Lower lobe of right lung (tissue), 2 donors: ENCODE measurements around the gene NEXN. TPM values are rescaled to one million over a fixed set of nuclear protein-coding genes. Genes with fewer than 3 reads are reported as not detected.

Experiments used
- ATAC-seq, 2 donors: fragments of 200-7000 bp; cut with Tn5 transposase; one replicate each; pipeline ENCODE4 v1.9.1; 2020 to 2022; ENCODE audit warnings: mild to moderate bottlenecking in 2 of 2, moderate library complexity in 2 of 2
- DNase-seq: peaks from one replicate; pipeline ENCODE4 v3.0.0-alpha.2; 2020
- H3K27ac ChIP-seq: fragments of 200-600 bp; one replicate; pipeline ENCODE4 v1.8.0; 2022
- H3K27me3 ChIP-seq: fragments of 200-600 bp; one replicate; pipeline ENCODE4 v1.8.0; 2022; ENCODE audit warnings: low read depth
- H3K36me3 ChIP-seq: fragments of 200-600 bp; one replicate; pipeline ENCODE4 v1.8.0; 2022; ENCODE audit warnings: mild to moderate bottlenecking
- H3K4me1 ChIP-seq: fragments of 200-600 bp; one replicate; pipeline ENCODE4 v1.8.0; 2022
- H3K4me3 ChIP-seq: fragments of 200-600 bp; one replicate; pipeline ENCODE4 v1.8.0; 2022; ENCODE audit warnings: mild to moderate bottlenecking
- H3K9me3 ChIP-seq: fragments of 200-600 bp; one replicate; pipeline ENCODE4 v1.8.0; 2022
- intact Hi-C: fragments of 100-400 bp; cut with DNase I; formaldehyde crosslinking; loops from one replicate; pipeline ENCODE4 v1.11.0; 2022
- total RNA-seq: library from RNA; stranded (reverse); fragmentation: NEBNext Ultra II Directional; extraction: Animal tissue kit (Norgen Biotek cat#: 25700); gene quantifications from one replicate; pipeline ENCODE4 v1.2.1, GENCODE V29; 2021
- TF ChIP-seq, protein P1 (sequence below): fragments of 200-600 bp; IDR thresholded peaks from one replicate; pipeline ENCODE4 v1.8.0; 2022; ENCODE audit warnings: antibody characterized with exemption, mild to moderate bottlenecking
- donor health status: DM: no; HTN: yes; CAD: no; lungs with severe emphysema.

The NEXN gene
- total RNA-seq, 1 donor from 2014 or later = 16.5 TPM

DNA sequence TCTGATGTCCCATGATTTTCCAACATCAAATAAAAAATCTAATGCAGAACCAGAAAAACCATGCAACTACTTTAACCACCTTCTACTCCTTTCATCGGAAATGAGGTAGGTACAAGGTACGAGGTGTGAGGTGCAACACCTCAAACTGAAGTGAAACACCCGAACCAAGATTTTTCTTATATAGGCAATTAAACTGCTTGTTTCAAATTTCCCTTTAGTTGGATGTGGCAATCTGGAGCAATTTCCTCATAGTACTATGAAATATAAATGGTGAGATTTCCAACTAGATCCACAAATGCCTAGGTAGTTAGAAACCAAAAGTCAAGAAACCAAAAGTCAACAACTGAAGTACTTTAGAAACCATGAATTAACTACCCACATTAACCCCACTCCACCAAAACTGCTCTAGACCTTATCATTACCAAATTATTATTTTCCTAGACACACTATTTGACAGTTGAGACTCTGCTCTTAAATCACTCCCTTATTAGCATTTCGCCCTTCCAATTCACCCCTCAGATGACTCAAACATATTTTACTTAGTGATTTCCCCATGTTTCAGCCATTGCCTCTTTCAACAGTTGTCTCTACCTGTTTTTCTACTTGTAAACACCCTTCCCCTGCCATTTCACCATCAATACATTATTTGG, 52.6 kb downstream of the NEXN start:
- H3K27me3 ChIP-seq = no peaks in the 10 kb centered on the region
- no peak for ATAC-seq
- H3K4me3 ChIP-seq = no peak overlapping the region
- TF ChIP-seq, protein P1, sequence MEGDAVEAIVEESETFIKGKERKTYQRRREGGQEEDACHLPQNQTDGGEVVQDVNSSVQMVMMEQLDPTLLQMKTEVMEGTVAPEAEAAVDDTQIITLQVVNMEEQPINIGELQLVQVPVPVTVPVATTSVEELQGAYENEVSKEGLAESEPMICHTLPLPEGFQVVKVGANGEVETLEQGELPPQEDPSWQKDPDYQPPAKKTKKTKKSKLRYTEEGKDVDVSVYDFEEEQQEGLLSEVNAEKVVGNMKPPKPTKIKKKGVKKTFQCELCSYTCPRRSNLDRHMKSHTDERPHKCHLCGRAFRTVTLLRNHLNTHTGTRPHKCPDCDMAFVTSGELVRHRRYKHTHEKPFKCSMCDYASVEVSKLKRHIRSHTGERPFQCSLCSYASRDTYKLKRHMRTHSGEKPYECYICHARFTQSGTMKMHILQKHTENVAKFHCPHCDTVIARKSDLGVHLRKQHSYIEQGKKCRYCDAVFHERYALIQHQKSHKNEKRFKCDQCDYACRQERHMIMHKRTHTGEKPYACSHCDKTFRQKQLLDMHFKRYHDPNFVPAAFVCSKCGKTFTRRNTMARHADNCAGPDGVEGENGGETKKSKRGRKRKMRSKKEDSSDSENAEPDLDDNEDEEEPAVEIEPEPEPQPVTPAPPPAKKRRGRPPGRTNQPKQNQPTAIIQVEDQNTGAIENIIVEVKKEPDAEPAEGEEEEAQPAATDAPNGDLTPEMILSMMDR = no peak
- DNase-seq = no peak
- no peak overlapping the region for H3K27ac ChIP-seq
- H3K36me3 ChIP-seq = peaks cover 44% of the 10 kb centered on the region
- intact Hi-C loops = no loop called here
- no peaks in the 10 kb centered on the region for H3K4me1 ChIP-seq
- no peaks in the 10 kb centered on the region for H3K9me3 ChIP-seq

GRCh38 chr1:77942400-77943140, 54.1 kb downstream of the NEXN start:
- Histone ChIP-seq H3K27me3 (no peaks in the 10 kb centered on the region), H3K4me1 (no peaks in the 10 kb centered on the region), H3K4me3 (no peak overlapping the region), H3K9me3 (no peaks in the 10 kb centered on the region), H3K36me3 (peaks cover 50% of the 10 kb centered on the region), H3K27ac (no peak overlapping the region)
- ATAC-seq = no peak
- TF ChIP-seq, protein P1 = no peak
- intact Hi-C loops = no loop called here
- no peak for DNase-seq

DNA sequence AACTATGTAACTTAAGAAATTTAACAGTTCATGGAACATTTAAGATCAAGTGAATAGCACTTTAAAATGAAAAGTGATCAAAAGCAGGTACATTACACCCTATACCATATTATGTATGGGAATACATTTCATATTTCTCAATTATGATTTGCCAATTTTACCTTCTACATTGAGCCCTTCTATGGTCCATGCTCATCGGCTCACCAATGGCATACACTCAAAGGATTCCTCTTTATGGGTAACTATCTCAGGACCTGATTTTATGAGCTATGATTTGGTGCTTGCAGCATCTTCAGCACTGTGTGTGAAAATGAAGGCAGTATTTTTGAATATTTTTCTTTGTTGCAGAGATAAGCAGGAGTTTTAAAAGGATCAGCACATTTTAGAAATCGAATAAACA, 56.9 kb downstream of the NEXN start:
- ATAC-seq (no peak), DNase-seq (no peak)
- H3K36me3 ChIP-seq = peaks cover 78% of the 10 kb centered on the region
- TF ChIP-seq, protein P1 = no peak
- H3K27me3 ChIP-seq = no peaks in the 10 kb centered on the region
- no peak overlapping the region for H3K27ac ChIP-seq
- H3K9me3 ChIP-seq = no peaks in the 10 kb centered on the region
- H3K4me3 ChIP-seq = no peak overlapping the region
- H3K4me1 ChIP-seq = peaks cover 10% of the 10 kb centered on the region
- intact Hi-C loops = no loop called here

GRCh38 chr1:77948841-77949424, 60.5 kb downstream of the NEXN start:
- no peak overlapping the region for H3K27ac ChIP-seq
- ATAC-seq = peak in 1 of 2 donors; percentile 43
- intact Hi-C loops = no loop called here

DNA sequence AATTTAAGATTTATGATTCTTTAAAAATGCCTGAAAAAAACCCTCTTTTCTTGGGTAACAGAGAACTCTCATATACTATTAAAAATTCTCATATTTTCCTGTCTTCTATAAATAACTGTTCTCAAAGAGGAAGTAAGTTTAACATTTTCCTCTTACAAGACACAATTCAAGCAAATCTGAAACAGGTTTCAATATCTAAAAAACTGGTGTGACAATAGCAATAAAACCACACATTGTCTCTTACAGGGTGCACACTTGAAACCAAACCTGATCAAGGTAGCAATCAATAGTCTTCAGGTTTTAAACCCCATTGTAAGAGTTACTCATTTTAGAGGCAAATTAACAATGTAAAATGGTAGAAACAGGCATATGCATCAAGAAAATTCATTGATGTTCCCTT, 62.4 kb downstream of the NEXN start:
- DNase-seq (no peak), ATAC-seq (no peak)
- Histone ChIP-seq H3K4me1 (peaks cover 10% of the 10 kb centered on the region), H3K27me3 (no peaks in the 10 kb centered on the region), H3K27ac (no peak overlapping the region), H3K4me3 (no peak overlapping the region), H3K9me3 (no peaks in the 10 kb centered on the region), H3K36me3 (peaks cover 100% of the 10 kb centered on the region)
- TF ChIP-seq, protein P1 = no peak
- intact Hi-C loops = no loop called here

More at GRCh38 chr1:77948841-77949424, 60.5 kb downstream of the NEXN start:
- Histone ChIP-seq H3K27me3 (no peaks in the 10 kb centered on the region), H3K9me3 (no peaks in the 10 kb centered on the region), H3K36me3 (peaks cover 98% of the 10 kb centered on the region), H3K4me3 (no peak overlapping the region), H3K4me1 (peaks cover 10% of the 10 kb centered on the region)
- DNase-seq = no peak
- TF ChIP-seq, protein P1 = no peak
